ENCODE data around the gene MST1.

DNA sequence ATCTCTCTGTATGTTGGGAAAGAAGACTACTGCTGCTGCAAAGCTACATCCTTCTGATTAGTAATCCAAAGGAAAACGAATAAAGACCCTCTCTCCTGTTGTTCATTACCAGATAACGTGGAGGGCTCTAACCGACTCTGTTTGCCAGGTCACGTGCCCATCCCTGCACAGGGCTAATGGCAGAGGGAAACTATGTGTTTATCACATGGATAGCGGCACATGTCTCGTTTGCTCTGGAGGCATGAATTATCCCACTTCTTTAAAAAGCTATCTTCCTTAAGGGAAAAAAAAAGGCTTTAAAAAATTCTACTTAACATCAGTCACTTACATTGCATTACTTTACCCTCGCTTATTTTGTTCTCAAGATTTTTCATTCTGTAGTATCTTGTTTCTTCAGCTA, 48.0 kb downstream of the MST1 start:
- TF ChIP-seq, protein P1, sequence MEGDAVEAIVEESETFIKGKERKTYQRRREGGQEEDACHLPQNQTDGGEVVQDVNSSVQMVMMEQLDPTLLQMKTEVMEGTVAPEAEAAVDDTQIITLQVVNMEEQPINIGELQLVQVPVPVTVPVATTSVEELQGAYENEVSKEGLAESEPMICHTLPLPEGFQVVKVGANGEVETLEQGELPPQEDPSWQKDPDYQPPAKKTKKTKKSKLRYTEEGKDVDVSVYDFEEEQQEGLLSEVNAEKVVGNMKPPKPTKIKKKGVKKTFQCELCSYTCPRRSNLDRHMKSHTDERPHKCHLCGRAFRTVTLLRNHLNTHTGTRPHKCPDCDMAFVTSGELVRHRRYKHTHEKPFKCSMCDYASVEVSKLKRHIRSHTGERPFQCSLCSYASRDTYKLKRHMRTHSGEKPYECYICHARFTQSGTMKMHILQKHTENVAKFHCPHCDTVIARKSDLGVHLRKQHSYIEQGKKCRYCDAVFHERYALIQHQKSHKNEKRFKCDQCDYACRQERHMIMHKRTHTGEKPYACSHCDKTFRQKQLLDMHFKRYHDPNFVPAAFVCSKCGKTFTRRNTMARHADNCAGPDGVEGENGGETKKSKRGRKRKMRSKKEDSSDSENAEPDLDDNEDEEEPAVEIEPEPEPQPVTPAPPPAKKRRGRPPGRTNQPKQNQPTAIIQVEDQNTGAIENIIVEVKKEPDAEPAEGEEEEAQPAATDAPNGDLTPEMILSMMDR (IDR thresholded peaks at IDR 0.05; ENCODE audit: low read length): no peak
- TF ChIP-seq EZH2 (IDR thresholded peaks at IDR 0.05; ENCODE audit: borderline replicate concordance, low read length): no peak
